A172 (cell line): ENCODE measurements around the gene ADAMTSL1. TPM values are rescaled to one million over a fixed set of nuclear protein-coding genes. Genes with fewer than 3 reads are reported as not detected.

ENCODE experiments used
- DNase-seq: peaks from one replicate; pipeline ENCODE4 v3.0.0-alpha.2; 2015; ENCODE audit warnings: low spot score
- total RNA-seq: library from RNA; depleted of rRNA; stranded (reverse); fragments of >200 nt; shearing (Covaris generic); gene quantifications from 2 replicates; pipeline ENCODE4 v1.2.3, GENCODE V29; 2014

ADAMTSL1 gene
- total RNA-seq, 1 experiment from 2014 or later, result 11.4 TPM

GRCh38 chr9:18550286-18550685 lies 76.3 kb downstream of the ADAMTSL1 start:
- no peak for DNase-seq

- no peak for DNase-seq
These were observed 80.3 kb downstream of the ADAMTSL1 start for GRCh38 chr9:18554244-18554643.

- no peak for DNase-seq
These were observed 81.3 kb downstream of the ADAMTSL1 start for GRCh38 chr9:18555105-18555883.

DNA sequence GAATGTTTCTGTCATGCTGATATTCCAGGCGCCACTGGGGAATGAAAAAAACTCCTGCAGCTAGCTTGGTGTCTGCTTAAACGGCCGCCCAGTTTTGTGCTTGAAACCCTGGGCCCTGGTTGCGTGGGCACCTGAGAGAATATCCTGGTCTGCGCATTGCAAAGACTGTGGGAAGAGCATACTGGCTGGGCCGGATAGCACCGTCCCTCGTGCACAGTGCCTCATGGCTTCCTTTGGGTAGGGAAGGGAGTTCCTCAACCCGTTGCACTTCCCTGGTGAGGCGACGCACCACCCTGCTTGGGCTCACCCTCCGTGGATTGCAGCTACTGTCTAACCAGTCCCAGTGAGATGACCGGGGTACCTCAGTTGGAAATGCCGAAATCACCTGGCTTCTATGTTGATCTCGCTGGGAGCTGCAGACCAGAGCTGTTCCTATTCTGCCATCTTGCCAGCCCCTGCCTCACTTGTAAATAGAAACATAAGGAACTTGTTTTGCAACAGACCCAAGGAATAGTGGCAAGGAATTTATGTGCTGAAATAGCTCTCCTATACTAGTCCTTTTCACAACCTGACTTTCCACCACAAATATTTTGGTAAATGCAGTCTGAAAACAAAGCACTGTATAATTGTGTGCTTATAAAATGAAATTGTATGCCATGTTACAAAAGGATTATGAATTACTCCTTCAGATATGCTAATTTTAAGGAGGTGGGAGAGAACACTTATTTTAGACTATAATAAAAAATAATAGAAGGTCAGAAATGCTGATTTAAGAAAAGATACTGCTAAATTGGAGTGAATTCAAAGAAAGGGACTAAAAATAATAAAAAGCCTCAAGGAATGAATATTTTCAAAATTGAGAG lies 90.3 kb downstream of the ADAMTSL1 start:
- DNase-seq, result no peak

DNA sequence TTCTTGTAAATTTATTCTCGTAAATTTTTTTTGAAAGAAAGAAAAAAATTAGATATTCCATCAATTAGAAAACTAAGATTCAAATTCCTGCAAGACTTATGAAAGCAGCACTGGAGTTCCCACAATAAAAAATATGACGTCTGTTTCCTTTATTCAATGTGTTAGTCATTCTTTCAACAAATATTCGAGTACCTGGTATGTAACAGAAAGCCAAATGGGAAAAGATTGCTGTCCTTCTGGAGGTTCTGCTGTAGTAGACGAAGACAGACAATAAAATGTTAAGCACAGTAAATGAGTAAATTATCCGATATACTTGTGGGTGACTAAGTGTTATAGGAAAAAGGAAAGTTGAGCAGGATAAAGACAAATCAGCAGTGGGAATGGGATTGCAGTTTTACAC lies 92.2 kb downstream of the ADAMTSL1 start:
- DNase-seq, result peak; percentile 55

- no peak for DNase-seq
These were observed 95.0 kb downstream of the ADAMTSL1 start for GRCh38 chr9:18568973-18569372.

GRCh38 chr9:18569941-18570630 lies 96.1 kb downstream of the ADAMTSL1 start:
- DNase-seq, result no peak

DNA sequence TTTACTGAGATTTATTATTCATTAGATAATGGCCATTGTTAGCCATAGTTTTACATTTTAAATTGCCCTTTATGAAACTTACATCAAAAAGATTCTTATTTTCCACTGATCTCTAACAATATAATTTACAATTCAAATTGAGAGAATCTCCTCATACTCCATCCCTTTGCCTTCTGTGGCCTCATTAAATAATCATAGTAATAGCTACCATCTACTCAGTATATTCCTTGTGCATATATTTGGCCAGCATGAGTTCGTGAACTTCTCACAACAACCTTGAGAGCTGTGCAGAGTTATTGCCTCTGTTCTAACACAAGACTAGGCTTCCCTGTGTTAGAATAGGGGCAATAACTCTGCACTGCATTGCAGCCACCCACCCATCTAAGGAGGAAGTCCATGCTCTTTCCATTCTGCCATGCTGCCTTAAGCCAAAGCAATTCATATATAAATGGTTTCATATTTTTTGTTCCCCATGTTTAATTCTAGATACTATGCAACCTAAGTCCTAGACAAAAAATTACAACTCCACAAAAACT lies 99.1 kb downstream of the ADAMTSL1 start:
- no peak for DNase-seq

DNA sequence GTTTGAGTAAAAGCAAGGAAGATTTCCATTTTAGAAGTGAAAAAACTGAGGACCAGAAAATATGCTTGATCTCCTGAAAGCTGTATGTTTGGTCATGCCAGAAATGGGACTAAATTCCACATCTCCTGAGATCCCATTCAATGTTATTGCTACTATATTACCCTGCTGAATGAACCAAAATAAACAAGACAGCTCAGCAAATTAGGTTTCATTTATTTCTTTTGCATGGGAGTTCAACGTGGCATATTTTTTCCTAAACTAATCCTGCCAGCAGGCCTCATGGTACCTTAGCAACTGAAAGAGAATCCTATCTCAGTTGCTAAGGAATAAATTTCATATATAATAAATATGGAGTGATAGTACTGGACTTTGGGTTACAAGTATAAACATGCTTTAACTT lies 101.7 kb downstream of the ADAMTSL1 start:
- no peak for DNase-seq

- no peak for DNase-seq
These were observed 105.6 kb downstream of the ADAMTSL1 start for GRCh38 chr9:18579536-18579935.

DNA sequence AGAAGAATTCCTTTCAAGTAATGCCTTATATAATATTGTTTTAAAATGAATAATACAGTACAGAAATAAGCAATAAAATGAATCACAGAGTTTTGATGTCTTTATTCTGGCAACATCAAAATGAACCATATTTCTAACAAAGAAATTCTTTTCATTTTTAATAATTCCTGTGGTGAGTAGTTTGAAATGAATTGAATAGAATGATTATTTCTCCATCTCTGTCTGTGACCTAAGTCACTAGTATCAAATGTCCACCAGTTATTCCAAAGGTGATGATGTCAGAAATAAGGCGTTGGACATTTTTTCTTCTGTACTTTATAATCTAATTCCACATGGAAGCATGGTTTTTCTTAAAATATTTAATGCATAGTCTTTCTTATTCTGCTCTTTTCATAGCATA lies 106.2 kb downstream of the ADAMTSL1 start:
- DNase-seq, result no peak

DNA sequence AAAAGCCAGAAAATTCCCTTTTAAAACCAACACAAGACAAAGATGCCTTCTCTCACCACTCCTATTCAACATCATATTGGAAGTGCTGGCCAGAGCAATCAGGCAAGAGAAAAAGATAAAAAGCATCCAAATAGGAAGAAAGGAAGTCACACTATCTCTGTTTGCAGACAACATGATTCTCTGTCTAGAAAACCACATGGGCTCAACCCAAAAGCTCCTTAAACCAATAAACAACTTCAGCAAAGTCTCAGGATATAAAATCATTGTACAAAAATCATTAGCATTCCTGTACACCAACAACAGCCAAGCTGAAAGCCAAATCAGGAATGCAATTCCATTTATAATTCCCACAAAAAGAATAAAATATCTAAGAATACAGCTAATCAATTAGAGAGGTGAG lies 112.0 kb downstream of the ADAMTSL1 start:
- no peak for DNase-seq

GRCh38 chr9:18588002-18588401 lies 114.0 kb downstream of the ADAMTSL1 start:
- DNase-seq, result peak; percentile 18

- DNase-seq, result no peak
These were observed 117.3 kb downstream of the ADAMTSL1 start for GRCh38 chr9:18591261-18591660.

DNA sequence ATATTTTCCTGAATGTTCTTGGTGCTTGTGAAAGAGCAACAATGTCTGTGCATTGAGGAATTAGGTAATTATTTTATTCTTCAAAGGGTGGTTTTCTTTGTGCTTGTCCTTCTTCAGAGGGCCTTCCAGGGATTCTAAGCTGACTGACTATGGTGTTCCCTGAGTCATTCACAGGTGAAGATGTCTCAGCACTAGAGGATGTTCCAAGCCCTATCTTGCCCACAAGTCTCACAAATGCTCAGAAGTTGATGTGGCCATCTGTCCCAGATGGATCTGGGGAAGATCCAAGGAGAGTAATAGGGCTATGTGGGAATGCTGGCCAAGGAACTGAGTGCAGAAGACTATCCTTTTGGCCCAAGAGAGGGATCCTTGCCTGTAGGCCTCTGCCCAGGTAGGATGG lies 120.9 kb downstream of the ADAMTSL1 start:
- DNase-seq, result no peak

DNA sequence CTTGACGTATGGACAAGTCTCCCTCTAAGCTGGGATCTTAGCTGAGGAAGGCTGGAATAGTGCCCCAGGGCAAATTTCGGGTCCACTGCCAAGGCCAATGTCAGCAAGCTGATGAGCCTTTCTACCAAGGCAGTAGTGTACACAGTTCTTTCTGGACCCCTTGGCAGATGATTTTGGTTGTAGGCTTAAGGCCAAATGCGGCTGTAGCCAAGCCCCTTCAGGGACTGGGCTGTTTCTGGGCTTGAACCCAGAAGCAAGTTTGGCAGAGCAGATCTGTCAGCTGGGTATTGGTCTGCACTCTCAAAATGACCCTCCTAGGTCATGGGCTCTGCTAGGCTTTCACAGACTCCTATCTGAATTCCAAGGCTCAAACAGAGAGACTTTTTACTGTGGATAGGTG lies 121.6 kb downstream of the ADAMTSL1 start:
- DNase-seq, result no peak

GRCh38 chr9:18596920-18597319 lies 123.0 kb downstream of the ADAMTSL1 start:
- DNase-seq, result peak; percentile 52

GRCh38 chr9:18598969-18599368 lies 125.0 kb downstream of the ADAMTSL1 start:
- no peak for DNase-seq

GRCh38 chr9:18601026-18601425 lies 127.1 kb downstream of the ADAMTSL1 start:
- no peak for DNase-seq

GRCh38 chr9:18601956-18602355 lies 128.0 kb downstream of the ADAMTSL1 start:
- no peak for DNase-seq

DNA sequence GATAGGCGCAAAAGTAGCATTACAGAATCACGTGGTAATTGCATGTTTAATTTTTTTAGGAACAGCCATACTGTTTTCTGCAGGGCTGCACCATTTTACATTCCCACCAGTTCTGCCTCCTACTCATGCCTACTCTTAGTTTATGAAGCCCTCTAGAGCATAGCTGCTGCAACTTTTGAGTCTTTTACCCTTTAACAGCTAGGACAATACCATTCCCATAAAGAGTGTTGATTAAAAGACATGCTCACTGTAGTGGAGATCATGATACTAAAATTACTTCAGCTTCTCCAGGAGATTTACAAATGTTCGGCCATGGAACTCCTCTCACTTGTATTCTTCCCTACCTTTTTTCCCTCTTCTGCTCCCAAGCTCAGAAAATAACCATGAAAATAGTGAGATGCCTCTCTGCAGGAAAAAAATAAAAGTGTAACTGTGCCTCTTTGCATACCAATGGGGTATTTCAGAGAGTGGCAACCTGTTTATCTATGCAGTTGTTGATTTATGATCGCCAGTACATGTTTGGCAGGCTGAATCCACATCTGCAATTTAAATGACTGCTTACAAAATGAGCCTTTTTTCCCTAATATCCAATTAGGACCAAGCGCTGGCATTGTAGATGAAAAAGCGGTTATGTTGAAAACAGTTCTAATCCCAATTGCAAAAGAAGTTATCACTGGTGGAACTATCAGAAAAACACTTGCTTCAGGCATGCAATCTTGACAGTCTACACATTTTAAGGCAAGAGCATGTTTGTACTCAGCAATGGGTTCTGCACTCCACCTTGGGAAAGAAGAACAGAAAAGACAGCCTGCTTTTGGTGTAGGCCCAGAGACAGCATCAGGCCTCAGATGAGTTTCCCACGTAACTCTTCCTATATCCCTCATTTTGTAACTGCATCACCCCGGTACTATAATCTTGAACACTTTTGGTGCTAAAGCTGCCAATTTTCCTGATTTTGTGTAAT lies 131.1 kb downstream of the ADAMTSL1 start:
- no peak for DNase-seq
